HFF-Myc (cell line): ENCODE measurements around the gene CHD8.

Experiments
- DNase-seq: peaks from one replicate; pipeline ENCODE4 v3.0.0-alpha.2; 2011; ENCODE audit warnings: low read depth; ENCODE audit errors: extremely low read depth
- H3K4me3 ChIP-seq: replicated peaks from 2 replicates; pipeline ENCODE4 v1.5.1; 2011; ENCODE audit warnings: low read depth, mild to moderate bottlenecking, control low read depth, low read length
- TF ChIP-seq, protein P1 (sequence below): IDR thresholded peaks from 2 replicates; pipeline ENCODE4 v1.5.1; 2012; ENCODE audit warnings: mild to moderate bottlenecking, low read depth, low read length, control low read depth; ENCODE audit errors: missing control alignments

The CHD8 gene

DNA sequence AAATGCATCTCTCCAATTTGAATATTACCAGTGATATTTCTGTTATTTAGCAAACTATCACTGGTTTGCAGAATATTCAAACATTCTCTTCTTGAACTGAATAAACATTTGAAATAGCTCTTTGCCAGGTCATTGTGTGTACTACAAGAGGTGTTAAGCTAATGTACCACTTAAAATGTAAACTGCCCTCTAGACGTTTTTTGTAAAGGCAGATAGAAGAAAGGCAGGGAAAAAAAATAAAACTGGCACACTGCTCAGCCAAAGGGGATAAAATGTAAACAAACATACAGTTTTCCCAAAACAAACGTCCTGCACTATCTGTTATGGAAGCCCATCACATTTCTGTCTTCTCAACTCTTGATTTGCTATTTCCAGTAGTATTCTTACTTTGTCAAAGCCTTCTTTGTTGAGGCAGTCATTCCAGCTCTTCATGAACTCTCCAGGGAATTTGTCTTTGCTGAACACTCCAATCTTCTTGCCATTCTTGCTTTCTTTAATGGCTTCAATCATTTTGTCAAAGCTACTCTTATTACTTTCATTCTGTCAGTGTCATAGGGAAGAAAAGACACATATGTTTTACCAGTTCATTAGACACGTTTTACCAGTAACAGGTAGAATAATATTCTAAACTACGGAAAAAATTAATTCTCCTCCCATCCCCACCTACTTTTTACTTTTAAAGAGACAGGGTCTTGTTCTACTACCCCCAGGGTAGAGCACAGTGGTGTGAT lies 85.8 kb downstream of the CHD8 start:
- no peak for DNase-seq
- TF ChIP-seq, protein P1, sequence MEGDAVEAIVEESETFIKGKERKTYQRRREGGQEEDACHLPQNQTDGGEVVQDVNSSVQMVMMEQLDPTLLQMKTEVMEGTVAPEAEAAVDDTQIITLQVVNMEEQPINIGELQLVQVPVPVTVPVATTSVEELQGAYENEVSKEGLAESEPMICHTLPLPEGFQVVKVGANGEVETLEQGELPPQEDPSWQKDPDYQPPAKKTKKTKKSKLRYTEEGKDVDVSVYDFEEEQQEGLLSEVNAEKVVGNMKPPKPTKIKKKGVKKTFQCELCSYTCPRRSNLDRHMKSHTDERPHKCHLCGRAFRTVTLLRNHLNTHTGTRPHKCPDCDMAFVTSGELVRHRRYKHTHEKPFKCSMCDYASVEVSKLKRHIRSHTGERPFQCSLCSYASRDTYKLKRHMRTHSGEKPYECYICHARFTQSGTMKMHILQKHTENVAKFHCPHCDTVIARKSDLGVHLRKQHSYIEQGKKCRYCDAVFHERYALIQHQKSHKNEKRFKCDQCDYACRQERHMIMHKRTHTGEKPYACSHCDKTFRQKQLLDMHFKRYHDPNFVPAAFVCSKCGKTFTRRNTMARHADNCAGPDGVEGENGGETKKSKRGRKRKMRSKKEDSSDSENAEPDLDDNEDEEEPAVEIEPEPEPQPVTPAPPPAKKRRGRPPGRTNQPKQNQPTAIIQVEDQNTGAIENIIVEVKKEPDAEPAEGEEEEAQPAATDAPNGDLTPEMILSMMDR = no peak

DNA sequence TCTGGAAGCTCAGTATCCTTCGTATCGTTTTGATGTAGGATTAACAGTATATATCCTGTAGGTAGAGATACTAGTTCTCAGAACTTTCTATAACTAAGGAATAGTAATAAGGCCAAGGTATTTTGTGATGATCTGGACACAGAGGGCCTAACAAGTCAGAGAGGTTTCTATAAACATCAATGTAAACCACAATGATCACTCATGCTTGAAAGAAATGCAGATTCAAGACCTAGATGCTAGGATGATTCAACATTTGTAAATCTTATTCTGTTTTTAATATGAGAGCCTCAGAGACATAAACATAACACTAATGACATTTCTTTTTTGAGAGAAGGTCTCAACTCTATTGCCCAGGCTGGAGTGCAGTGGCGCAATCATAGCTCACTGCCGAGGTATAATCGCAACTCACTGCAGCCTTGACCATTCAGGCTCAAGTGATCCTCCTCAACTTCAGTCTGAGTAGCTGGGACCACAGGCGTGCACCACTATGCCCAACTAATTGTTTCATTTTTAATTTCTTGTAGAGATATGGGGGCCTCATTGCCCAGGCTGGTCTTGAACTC lies 88.3 kb downstream of the CHD8 start:
- TF ChIP-seq, protein P1 = no peak

More for the DNA sequence above, 85.8 kb downstream of the CHD8 start:
- no peak overlapping the region for H3K4me3 ChIP-seq

DNA sequence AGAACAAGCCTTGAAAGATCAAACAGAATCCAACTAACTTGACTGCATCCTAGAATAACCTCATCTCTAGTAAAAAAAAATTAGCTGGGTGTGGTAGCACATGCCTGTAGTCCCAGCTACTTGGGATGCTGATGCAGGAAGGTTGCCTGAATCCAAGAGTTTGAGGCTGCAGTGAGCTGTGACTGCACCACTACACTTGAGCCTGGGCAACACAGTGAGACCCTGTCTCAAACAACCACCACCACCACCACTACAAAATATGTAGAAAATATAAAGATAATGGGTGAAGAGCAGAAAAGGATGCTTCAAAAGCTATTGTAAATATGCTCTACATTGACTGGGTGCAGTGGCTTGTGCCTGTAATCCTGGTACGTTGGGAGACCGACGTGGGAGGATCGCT lies 99.4 kb downstream of the CHD8 start:
- TF ChIP-seq, protein P1 = no peak
- DNase-seq = no peak
- H3K4me3 ChIP-seq = no peak overlapping the region

More for the DNA sequence above, 88.3 kb downstream of the CHD8 start:
- no peak overlapping the region for H3K4me3 ChIP-seq
- no peak for DNase-seq

DNA sequence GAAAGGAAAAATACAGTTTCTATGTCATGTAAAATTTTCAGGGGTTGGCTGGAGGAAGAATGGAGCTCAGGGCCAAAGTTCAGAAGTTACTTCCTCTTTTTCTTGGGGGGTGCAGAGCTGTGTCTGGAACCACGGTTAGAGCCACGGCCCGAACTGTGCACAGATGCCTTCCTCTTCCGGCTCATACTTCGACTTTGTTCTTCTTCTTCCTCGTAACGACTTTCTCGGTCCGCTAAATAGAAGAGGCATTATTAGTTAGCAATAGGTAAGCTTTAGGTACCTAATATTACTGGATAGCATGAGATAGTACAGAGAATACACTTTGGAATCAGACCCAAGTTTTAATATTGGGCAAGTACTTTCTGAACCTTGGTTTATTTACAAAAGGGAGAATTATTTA lies 103.3 kb downstream of the CHD8 start:
- no peak overlapping the region for H3K4me3 ChIP-seq
- TF ChIP-seq, protein P1 = no peak
- no peak for DNase-seq

DNA sequence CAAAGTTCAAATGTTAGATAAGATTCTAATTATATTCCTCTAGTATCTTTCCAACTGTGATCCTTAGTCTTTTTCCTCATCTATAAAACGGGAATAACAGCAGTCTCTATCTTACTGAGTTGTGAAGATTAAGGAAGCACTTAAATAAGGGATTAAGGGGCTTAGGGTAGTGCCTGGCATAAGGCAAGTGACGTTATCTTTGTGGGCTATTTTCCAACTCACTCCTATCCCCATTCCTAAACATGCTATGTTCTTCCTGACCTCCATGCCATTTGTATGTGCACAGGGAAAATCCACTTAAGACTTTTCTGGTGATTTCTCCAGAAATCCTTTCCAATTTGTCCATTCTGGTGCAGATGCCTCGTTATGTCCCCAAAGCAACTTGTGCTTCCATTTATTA lies 105.4 kb downstream of the CHD8 start:
- no peak for DNase-seq
- H3K4me3 ChIP-seq = no peak overlapping the region
- TF ChIP-seq, protein P1 = no peak

DNA sequence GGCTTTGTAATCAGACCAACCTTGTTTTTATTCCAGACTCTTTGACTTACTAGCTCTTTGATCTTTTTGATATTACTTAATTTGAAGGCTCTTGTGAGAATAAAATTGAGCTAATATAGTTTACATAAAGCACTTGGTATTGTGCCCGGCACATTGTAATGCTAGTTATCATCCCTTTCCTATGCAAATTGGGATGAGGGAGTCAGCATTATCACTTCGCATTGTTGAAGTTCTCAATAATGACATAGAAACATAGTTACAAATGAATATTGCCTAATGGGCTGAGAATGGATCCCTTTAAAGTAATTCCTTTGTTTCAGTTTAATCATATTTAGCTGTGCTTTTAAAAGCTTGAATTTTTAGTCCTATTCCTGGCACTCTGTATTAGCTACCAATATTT lies 108.7 kb downstream of the CHD8 start:
- DNase-seq = no peak
- H3K4me3 ChIP-seq = no peak overlapping the region
- TF ChIP-seq, protein P1 = no peak
